Measurements from ENCODE around the gene PGBD2. TPM values are rescaled to one million over a fixed set of nuclear protein-coding genes. Genes with fewer than 3 reads are reported as not detected.

Gene PGBD2
- total RNA-seq, 1 experiment from 2014 or later = 5.3 TPM

- Histone ChIP-seq H4K20me1 (ENCODE audit: insufficient read depth) (no peaks in the 10 kb centered on the region), H3K4me3 (no peak overlapping the region), H2AFZ (no peak overlapping the region), H3K27me3 (ENCODE audit: insufficient read depth, low read depth) (peaks cover 18% of the 10 kb centered on the region), H3K4me1 (replicated peaks; ENCODE audit: insufficient read depth) (no peaks in the 10 kb centered on the region), H3K9me3 (ENCODE audit: insufficient read depth, low read depth) (no peaks in the 10 kb centered on the region), H3F3A (ENCODE audit: insufficient read depth, low read depth) (no peaks in the 10 kb centered on the region), H3K9me2 (ENCODE audit: insufficient read depth) (no peaks in the 10 kb centered on the region), H3K4me2 (no peak overlapping the region), H3K36me3 (ENCODE audit: low read depth) (no peaks in the 10 kb centered on the region), H3K79me2 (ENCODE audit: low read depth) (no peaks in the 10 kb centered on the region), H3K27ac (no peak overlapping the region)
- TF ChIP-seq EZH2 (IDR thresholded peaks at IDR 0.05; ENCODE audit: low read depth) = no peak
- TF ChIP-seq CTCF (conservative IDR thresholded peaks at IDR 0.05) = no peak
- ChIA-PET POLR2A (ENCODE audit: unreplicated experiment) (no interaction called here), CTCF (no interaction called here)
- no peak for DNase-seq
- intact Hi-C loops (cut with micrococcal nuclease; ENCODE audit: unreplicated experiment) = no loop called here
- BruUV-seq (replicated peaks) = no TSS peak
Measured at GRCh38 chr1:248894837-248895236, 11.2 kb upstream of the PGBD2 start.

DNA sequence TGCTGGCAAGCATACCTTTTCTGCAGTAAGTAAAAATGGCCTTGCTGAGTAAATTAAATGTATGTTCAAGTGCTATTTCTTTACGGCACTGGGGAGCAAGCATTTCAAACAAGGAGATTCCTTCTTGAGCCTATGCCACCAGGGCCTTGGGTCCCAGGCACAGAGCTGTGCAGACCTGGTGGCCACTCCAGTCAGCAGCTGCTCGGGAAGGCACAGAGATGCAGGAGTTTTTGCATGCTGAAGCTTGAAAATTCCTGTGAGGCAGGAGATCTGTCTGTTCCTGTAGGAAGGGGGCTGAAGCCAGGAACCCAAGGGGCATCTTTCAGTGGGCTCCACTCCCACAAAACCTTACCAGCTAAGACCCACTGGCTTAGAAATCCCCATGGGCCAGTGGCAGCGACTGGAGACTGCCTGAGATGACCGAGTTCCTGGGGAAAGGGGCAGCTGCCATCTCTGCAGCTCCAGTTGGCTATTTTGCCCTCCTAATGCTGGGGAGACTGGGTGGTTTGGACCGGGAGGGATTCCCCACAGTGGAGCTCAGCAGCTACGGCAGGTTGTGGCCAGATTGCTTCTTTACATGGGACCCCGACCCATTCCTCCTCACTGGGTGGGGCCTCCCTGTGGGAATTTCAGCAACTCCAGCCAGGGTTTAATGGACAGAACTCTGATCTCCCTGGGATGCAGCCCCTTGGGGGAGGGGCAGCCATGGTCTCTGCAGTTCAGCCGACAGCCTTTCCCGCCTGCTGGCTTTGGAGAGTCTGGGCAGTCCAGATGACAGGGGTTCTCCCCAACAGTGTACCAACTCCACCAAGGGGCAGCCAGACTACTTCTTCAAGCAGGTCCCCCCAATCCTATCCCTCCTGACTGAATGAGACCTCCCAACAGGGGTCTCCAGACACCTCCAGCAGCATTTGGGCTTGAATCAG lies 8.4 kb upstream of the PGBD2 start:
- ChIA-PET CTCF (interaction anchor here (0.6 kb wide), 1 partner anchor 8 kb away, joined by 3 read pairs; no protein-coding TSS in a partner anchor), POLR2A (ENCODE audit: unreplicated experiment) (no interaction called here)
- H3K27me3 ChIP-seq (ENCODE audit: insufficient read depth, low read depth) = peaks cover 31% of the 10 kb centered on the region
- H3K4me2 ChIP-seq = no peak overlapping the region
- H3K9me2 ChIP-seq (ENCODE audit: insufficient read depth) = no peaks in the 10 kb centered on the region
- no peaks in the 10 kb centered on the region for H3F3A ChIP-seq (ENCODE audit: insufficient read depth, low read depth)
- no peaks in the 10 kb centered on the region for H3K36me3 ChIP-seq (ENCODE audit: low read depth)
- H3K9me3 ChIP-seq (ENCODE audit: insufficient read depth, low read depth) = no peaks in the 10 kb centered on the region
- DNase-seq = no peak
- H3K79me2 ChIP-seq (ENCODE audit: low read depth) = no peaks in the 10 kb centered on the region
- no peaks in the 10 kb centered on the region for H3K4me1 ChIP-seq (replicated peaks; ENCODE audit: insufficient read depth)
- no TSS peak for BruUV-seq (replicated peaks)
- no peak for TF ChIP-seq EZH2 (IDR thresholded peaks at IDR 0.05; ENCODE audit: low read depth)
- TF ChIP-seq CTCF (conservative IDR thresholded peaks at IDR 0.05) = no peak
- H4K20me1 ChIP-seq (ENCODE audit: insufficient read depth) = no peaks in the 10 kb centered on the region
- no peak overlapping the region for H3K4me3 ChIP-seq
- no peak overlapping the region for H2AFZ ChIP-seq
- no peak overlapping the region for H3K27ac ChIP-seq
- intact Hi-C loops (cut with micrococcal nuclease; ENCODE audit: unreplicated experiment) = no loop called here

- H3F3A ChIP-seq (ENCODE audit: insufficient read depth, low read depth) = no peaks in the 10 kb centered on the region
- peaks cover 31% of the 10 kb centered on the region for H3K27me3 ChIP-seq (ENCODE audit: insufficient read depth, low read depth)
- no peak overlapping the region for H3K27ac ChIP-seq
- POLR2A ChIA-PET (ENCODE audit: unreplicated experiment) = no interaction called here
- CTCF ChIA-PET = no interaction called here
- H3K9me2 ChIP-seq (ENCODE audit: insufficient read depth) = no peaks in the 10 kb centered on the region
- no peaks in the 10 kb centered on the region for H3K9me3 ChIP-seq (ENCODE audit: insufficient read depth, low read depth)
- intact Hi-C loops (cut with micrococcal nuclease; ENCODE audit: unreplicated experiment) = no loop called here
- no peak overlapping the region for H3K4me3 ChIP-seq
- H2AFZ ChIP-seq = no peak overlapping the region
- no peaks in the 10 kb centered on the region for H4K20me1 ChIP-seq (ENCODE audit: insufficient read depth)
- TF ChIP-seq CTCF (conservative IDR thresholded peaks at IDR 0.05) (no peak), EZH2 (IDR thresholded peaks at IDR 0.05; ENCODE audit: low read depth) (no peak)
- BruUV-seq (replicated peaks) = no TSS peak
- no peak for DNase-seq
- H3K4me2 ChIP-seq = no peak overlapping the region
- no peaks in the 10 kb centered on the region for H3K36me3 ChIP-seq (ENCODE audit: low read depth)
- H3K4me1 ChIP-seq (replicated peaks; ENCODE audit: insufficient read depth) = no peaks in the 10 kb centered on the region
- no peaks in the 10 kb centered on the region for H3K79me2 ChIP-seq (ENCODE audit: low read depth)
Measured at GRCh38 chr1:248900637-248901036, 5.4 kb upstream of the PGBD2 start.
